ENCODE data around the gene ZBTB11.
"Not testable (repeated sequence)": the region's sequence is repeated elsewhere in the genome, so short reads cannot be mapped to it uniquely, and the experiment has no call there.

ZBTB11 gene

DNA sequence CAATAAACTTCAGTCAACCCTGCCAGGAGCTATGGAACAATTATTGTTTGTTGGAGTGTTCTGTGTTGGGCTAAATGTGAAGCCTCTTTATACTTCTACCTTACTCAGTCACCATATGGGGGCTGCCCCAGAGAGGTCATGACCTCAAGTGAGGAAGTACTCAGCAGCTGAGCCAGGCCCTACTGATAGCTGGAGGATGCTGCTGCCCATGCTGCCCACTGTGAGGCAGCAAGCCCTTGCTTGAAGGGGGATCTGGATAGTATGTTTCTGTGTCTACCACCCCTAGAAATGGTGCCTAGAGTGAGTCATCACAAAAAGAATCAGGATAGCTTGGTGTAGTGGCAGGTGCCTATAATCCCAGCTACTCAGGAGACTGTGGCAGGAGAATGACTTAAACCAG, 14.0 kb upstream of the ZBTB11 start:
- DNase-seq (ENCODE audit: low read depth in 2 of 2): no peak

DNA sequence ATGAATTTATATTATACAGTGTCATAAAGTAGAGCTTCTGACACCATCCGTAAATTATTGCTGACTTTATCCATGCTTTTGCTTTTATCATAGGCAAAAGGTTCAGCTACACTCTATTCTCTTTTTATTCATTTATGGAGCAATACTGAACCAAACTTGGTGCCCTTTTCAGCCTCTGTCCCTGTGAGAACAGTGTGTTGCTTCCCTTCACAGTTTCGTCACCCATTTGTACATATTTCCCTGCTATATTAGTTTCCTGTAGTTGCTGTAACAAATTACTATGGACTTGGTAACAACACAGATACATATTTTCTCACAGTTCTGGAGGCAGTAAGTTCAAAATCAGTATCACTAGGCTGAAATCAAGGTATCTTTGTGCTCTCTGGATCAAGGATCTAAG, 12.4 kb upstream of the ZBTB11 start:
- no peak for DNase-seq (ENCODE audit: low read depth in 2 of 2)

DNA sequence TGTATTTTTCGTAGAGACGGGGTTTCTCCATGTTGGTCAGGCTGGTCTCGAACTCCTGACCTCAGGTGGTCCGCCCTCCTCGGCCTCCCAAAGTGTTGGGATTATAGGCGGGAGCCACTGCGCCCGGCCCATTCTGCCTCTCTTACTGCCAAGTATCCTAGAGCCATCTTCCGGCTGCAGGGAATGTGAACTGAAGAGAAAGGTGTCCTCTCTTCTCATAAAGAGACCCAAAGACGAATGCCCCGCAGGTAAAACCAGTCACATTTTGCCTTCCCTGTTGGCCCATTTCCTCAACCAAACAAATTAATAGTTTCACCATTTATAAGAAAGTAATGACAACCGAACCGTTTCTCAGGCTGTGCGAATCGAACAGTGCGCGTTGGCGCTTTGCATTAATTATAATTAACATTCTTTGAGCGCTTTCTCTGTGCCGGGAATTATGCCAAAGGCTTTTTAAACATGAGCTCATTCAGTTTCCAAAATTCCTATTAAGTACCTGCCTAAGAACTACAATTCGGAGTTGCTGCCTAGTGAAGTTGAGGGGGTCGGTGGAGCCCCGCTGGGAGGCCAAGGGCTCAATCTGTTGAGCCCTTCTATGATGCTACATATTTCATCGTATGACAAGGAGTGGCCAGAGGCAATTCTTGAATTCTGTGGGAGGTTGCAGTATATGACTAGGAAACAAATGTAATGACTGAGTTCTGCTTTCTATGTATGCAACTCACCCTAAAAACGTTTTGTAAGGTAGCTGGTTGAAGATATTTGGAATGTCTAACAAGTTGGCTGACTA, 10.4 kb upstream of the ZBTB11 start:
- no peak for DNase-seq (ENCODE audit: low read depth in 2 of 2)

DNA sequence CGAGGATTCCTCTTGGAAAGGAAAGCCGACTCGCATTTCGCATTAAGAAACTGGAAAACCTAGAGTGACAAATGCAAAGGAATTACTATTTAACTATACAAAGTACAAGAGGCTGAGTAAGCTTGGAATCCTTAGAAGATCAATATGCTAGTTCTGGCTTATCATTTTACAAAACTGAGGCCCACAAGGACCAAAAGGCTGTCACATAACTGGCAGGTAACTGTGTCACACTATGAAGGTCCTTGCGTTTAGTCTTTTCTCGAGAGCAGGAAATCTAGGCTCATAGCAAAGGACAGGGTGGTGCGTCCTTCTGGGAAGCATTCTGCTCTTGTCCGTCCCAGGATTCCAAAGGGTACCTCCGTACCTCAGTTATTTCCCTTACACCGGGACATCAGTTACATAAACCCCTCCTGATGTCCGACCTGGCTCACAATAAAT, 9.0 kb upstream of the ZBTB11 start:
- DNase-seq (ENCODE audit: low read depth in 2 of 2): no peak

GRCh38 chr3:101685050-101685400, 8.1 kb upstream of the ZBTB11 start:
- DNase-seq (ENCODE audit: low read depth in 2 of 2): no peak

- DNase-seq (ENCODE audit: low read depth in 2 of 2): no peak
These were observed 3.5 kb upstream of the ZBTB11 start for GRCh38 chr3:101680466-101680865.

DNA sequence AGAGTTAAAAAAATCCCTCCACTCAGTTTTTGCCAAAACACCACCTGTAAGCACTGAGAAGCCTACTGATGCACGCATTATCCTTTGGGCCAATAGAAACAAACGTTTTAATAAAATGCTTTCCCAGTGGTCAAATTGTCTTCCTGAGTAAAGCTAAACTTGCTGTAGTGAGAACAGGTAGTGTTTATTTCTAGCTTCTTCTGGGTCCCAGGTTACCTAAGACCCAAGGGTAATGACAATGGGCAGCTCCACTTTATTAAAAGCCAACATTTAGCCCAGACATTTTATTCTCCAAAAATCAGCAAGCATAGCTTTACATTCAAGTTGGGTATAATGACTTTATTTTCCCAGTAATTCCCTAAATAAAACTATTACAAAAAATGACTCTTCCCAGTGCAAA, 1.9 kb upstream of the ZBTB11 start:
- DNase-seq (ENCODE audit: low read depth in 2 of 2): not testable (repeated sequence)

DNA sequence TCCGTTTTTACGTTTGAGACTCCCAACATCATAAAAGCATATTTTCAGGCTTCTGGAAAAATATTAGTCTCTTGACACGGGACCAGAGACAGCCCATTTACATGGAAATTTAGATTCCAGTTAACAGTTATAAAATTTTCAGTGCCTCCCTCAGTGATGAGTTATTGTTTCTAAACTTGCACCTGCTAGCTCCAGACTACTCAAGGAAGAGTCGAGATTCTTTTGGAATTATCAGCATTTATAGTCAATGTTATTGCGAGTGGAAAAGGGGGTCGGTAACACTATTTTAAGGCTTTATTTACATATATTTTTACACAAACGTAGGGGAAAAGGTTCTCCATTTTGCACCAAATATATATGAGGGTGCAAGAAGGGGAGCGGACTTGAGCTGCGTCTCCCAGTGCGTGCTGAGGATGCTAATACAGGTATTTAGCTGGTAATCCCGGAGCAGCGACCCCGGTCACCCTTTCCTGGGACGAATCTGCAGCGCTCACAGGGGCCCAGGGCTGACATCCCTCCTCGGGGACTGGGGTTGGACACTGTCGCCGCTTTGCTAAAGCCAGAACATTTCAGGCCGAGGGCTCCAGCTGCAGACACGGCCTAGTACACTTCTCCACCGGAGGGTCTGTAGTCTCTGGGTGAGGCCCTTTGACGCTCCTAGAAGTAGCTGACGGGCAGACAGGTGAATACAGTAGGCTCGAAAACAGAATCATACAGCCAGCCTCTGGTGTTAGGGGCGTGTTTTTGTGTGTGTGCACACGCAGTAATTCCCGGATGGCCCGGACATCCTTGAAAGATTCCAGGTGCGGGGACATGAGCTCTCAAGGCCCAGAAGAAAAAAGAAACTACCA, 729 bp upstream of the ZBTB11 start:
- no peak for DNase-seq (ENCODE audit: low read depth in 2 of 2)

- peak; percentile 85 to 92 for DNase-seq (ENCODE audit: low read depth in 2 of 2)
These were observed 642 bp downstream of the ZBTB11 start for GRCh38 chr3:101676216-101676764.

- no peak for DNase-seq (ENCODE audit: low read depth in 2 of 2)
These were observed 1.2 kb downstream of the ZBTB11 start for GRCh38 chr3:101675709-101676215.

DNA sequence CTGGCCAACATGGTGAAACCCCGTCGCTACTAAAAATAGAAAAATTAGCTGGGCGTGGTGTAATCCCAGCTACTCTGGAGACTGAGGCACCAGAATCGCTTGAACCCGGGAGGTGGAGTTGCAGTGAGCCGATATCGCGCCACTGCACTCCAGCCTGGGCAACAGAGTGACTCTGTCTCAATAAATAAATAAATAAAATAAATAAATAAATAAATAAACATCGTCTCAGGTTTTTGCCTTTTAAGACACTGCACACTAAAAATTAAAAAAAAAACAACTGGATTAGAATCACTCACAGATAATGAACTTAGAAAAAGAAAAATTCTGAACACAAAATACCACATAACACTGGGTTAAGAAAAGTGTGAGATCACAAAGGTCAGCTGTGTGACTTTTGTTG, 2.4 kb downstream of the ZBTB11 start:
- no peak for DNase-seq (ENCODE audit: low read depth in 2 of 2)

DNA sequence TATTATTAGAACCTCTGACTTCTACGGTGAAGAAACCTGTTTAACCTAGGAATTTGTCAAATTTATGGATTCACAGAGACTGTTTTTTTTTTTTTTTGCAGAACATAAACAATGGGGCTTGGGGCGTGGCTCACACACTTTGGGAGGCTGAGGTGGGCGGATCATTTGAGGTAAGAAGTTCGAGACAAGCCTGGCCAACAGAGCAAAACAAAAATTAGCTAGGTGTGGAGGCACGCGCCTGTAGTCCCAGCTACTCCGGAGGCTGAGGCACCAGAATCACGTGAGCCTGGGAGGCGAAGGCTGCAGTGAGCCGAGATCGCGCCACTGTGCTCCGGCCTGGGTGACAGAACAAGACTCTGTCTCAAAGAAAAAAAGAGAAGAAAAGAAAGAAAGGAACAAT, 3.0 kb downstream of the ZBTB11 start:
- no peak for DNase-seq (ENCODE audit: low read depth in 2 of 2)

GRCh38 chr3:101671014-101671413, 5.9 kb downstream of the ZBTB11 start:
- DNase-seq (ENCODE audit: low read depth in 2 of 2): no peak

- DNase-seq (ENCODE audit: low read depth in 2 of 2): no peak
These were observed 9.1 kb downstream of the ZBTB11 start for GRCh38 chr3:101667844-101668243.

GRCh38 chr3:101667331-101667730, 9.6 kb downstream of the ZBTB11 start:
- no peak for DNase-seq (ENCODE audit: low read depth in 2 of 2)

- DNase-seq (ENCODE audit: low read depth in 2 of 2): no peak
These were observed 11.1 kb downstream of the ZBTB11 start for GRCh38 chr3:101665851-101666250.

GRCh38 chr3:101665357-101665756, 11.6 kb downstream of the ZBTB11 start:
- no peak for DNase-seq (ENCODE audit: low read depth in 2 of 2)

DNA sequence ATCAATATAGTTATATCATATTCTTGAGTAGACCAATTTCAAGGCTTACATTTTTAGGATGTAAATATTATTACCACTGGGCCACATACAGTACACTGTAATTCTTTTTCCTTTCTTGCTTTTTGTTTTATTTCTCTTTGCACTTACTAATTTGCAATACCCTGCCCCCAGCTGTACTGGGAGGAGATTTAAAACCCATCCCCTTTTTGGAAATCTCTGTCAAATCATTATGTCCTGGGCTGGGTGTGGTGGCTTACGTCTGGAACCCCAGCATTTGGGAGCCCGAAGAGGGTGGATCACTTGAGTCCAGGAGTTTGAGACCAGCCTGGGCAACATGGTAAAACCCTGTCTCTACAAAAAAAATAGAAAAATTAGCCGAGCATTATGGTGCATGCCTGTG, 16.2 kb downstream of the ZBTB11 start:
- DNase-seq (ENCODE audit: low read depth in 2 of 2): no peak

GRCh38 chr3:101656651-101657050, 20.3 kb downstream of the ZBTB11 start:
- DNase-seq (ENCODE audit: low read depth in 2 of 2): no peak

- DNase-seq (ENCODE audit: low read depth in 2 of 2): no peak
These were observed 30.2 kb downstream of the ZBTB11 start for GRCh38 chr3:101646726-101647125.

GRCh38 chr3:101643861-101644613, 32.9 kb downstream of the ZBTB11 start:
- DNase-seq (ENCODE audit: low read depth in 2 of 2): no peak
